Hepatocyte (in vitro differentiated cells): ENCODE results near the gene VENTX. TPM values are rescaled to one million over a fixed set of nuclear protein-coding genes. Genes with fewer than 3 reads are reported as not detected.

ENCODE experiments used
- DNase-seq: peaks from one replicate; pipeline ENCODE4 v3.0.0-alpha.2; 2016; ENCODE audit warnings: low spot score
- H2AFZ ChIP-seq: fragments of 200-600 bp; sonication (generic); 2 replicates; pipeline ENCODE4 v1.6.0; 2016; ENCODE audit warnings: antibody characterized with exemption, mild to moderate bottlenecking
- H3K27ac ChIP-seq: fragments of 200-600 bp; sonication (generic); 2 replicates; pipeline ENCODE4 v1.5.1; 2016; ENCODE audit warnings: mild to moderate bottlenecking
- H3K27me3 ChIP-seq: fragments of 200-600 bp; sonication (generic); 2 replicates; pipeline ENCODE4 v1.6.1; 2016
- H3K36me3 ChIP-seq: fragments of 200-600 bp; sonication (generic); replicated peaks from 2 replicates; pipeline ENCODE4 v1.5.1; 2016; ENCODE audit warnings: low read depth; ENCODE audit not compliant: insufficient read depth
- H3K4me1 ChIP-seq: fragments of 200-600 bp; sonication (generic); 2 replicates; pipeline ENCODE4 v1.5.1; 2016; ENCODE audit warnings: mild to moderate bottlenecking, moderate library complexity; ENCODE audit not compliant: insufficient read depth
- H3K4me2 ChIP-seq: fragments of 200-600 bp; sonication (generic); 2 replicates; pipeline ENCODE4 v1.6.0; 2016
- H3K4me3 ChIP-seq: fragments of 200-600 bp; sonication (generic); 2 replicates; pipeline ENCODE4 v1.5.1; 2016; ENCODE audit warnings: mild to moderate bottlenecking
- H3K79me2 ChIP-seq: fragments of 200-600 bp; sonication (generic); 2 replicates; pipeline ENCODE4 v1.6.0; 2017; ENCODE audit warnings: mild to moderate bottlenecking
- H3K9me2 ChIP-seq: fragments of 200-600 bp; sonication (generic); replicated peaks from 2 replicates; pipeline ENCODE4 v1.6.0; 2017; ENCODE audit warnings: mild to moderate bottlenecking; ENCODE audit not compliant: insufficient read depth
- H3K9me3 ChIP-seq: fragments of 200-600 bp; sonication (generic); 2 replicates; pipeline ENCODE4 v1.5.1; 2016; ENCODE audit warnings: low read depth, mild to moderate bottlenecking
- H4K20me1 ChIP-seq: fragments of 200-600 bp; sonication (generic); 2 replicates; pipeline ENCODE4 v1.6.0; 2016; ENCODE audit warnings: mild to moderate bottlenecking; ENCODE audit not compliant: insufficient read depth, poor library complexity, severe bottlenecking
- EZH2 ChIP-seq: fragments of 200-600 bp; sonication (generic); IDR thresholded peaks from 2 replicates; pipeline ENCODE4 v1.6.1; 2016; ENCODE audit warnings: antibody characterized with exemption, mild to moderate bottlenecking, borderline replicate concordance
- EZH2phosphoT487 ChIP-seq: fragments of 200-600 bp; sonication (generic); IDR thresholded peaks from one replicate; pipeline ENCODE4 v1.6.1; 2018; ENCODE audit warnings: antibody characterized with exemption, mild to moderate bottlenecking, low read depth, moderate library complexity; ENCODE audit not compliant: unreplicated experiment, severe bottlenecking
- WGBS: methylation state at CpG from one replicate; pipeline ENCODE4 v1.1.6; 2016; ENCODE audit warnings: low lambda C conversion rate; ENCODE audit errors: missing lambda C conversion rate; 5-methylcytosine and 5-hydroxymethylcytosine counted together
- polyA plus RNA-seq: library from polyadenylated mRNA; unstranded; fragments of >200 nt; fragmentation: Nextera tagmentation; extraction: Ambion mirVana; gene quantifications from 2 replicates; pipeline ENCODE4 v1.2.1, GENCODE V29; 2016
- total RNA-seq: library from RNA; depleted of rRNA; stranded (reverse); fragments of >200 nt; gene quantifications from 2 replicates; pipeline ENCODE4 v1.2.3, GENCODE V29; 2014
- TF ChIP-seq, protein P1 (sequence below): fragments of 200-600 bp; sonication (generic); IDR thresholded peaks from 2 replicates; pipeline ENCODE4 v1.5.1; 2016; ENCODE audit warnings: antibody characterized with exemption, mild to moderate bottlenecking; ENCODE audit not compliant: poor library complexity

VENTX gene
- total and polyA plus RNA-seq, 2 experiments from 2014 or later, result not detected

GRCh38 chr10:133224756-133225372 is 12.8 kb upstream of the VENTX start:
- H3K4me1 ChIP-seq, result no peaks in the 10 kb centered on the region
- H3K4me3 ChIP-seq, result no peak overlapping the region
- peaks cover 28% of the 10 kb centered on the region for H3K27me3 ChIP-seq
- H3K4me2 ChIP-seq, result no peak overlapping the region
- no peak for DNase-seq
- no peaks in the 10 kb centered on the region for H4K20me1 ChIP-seq
- H3K36me3 ChIP-seq, result no peaks in the 10 kb centered on the region
- no peaks in the 10 kb centered on the region for H3K9me2 ChIP-seq
- H2AFZ ChIP-seq, result no peak overlapping the region
- H3K79me2 ChIP-seq, result no peaks in the 10 kb centered on the region
- TF ChIP-seq, protein P1, sequence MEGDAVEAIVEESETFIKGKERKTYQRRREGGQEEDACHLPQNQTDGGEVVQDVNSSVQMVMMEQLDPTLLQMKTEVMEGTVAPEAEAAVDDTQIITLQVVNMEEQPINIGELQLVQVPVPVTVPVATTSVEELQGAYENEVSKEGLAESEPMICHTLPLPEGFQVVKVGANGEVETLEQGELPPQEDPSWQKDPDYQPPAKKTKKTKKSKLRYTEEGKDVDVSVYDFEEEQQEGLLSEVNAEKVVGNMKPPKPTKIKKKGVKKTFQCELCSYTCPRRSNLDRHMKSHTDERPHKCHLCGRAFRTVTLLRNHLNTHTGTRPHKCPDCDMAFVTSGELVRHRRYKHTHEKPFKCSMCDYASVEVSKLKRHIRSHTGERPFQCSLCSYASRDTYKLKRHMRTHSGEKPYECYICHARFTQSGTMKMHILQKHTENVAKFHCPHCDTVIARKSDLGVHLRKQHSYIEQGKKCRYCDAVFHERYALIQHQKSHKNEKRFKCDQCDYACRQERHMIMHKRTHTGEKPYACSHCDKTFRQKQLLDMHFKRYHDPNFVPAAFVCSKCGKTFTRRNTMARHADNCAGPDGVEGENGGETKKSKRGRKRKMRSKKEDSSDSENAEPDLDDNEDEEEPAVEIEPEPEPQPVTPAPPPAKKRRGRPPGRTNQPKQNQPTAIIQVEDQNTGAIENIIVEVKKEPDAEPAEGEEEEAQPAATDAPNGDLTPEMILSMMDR, result no peak
- TF ChIP-seq EZH2 (no peak), EZH2phosphoT487 (no peak)
- WGBS, result 75% methylated on average over 25 of the region's 25 CpGs
- H3K9me3 ChIP-seq, result no peaks in the 10 kb centered on the region
- no peak overlapping the region for H3K27ac ChIP-seq

DNA sequence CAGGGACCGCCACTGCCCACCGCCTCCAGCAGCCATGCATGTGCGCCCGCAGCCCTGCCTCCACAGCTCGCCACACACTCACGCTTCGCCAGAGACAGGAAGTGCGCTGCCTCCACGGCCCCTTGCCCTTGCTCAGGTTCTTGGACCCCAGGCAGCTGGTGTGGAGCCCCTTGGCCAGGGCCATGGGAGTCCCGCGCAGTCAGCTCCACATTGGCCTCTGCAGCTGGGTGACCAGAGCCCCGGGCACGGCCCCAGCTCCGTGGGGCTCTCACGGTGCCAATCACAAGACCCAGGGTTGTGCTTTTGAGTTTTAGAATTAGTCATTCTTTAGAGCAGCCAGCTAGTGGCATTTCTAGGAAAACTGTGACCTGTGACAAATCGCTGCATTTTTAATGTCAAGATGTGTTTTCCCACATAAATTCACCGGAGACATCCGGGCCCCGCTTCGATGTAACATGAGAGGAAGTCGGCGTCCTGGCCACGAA is 11.9 kb upstream of the VENTX start:
- WGBS, result 93% methylated on average over 23 of the region's 23 CpGs
- H3K9me3 ChIP-seq, result no peaks in the 10 kb centered on the region
- H3K79me2 ChIP-seq, result no peaks in the 10 kb centered on the region
- no peak overlapping the region for H2AFZ ChIP-seq
- peaks cover 32% of the 10 kb centered on the region for H3K27me3 ChIP-seq
- DNase-seq, result no peak
- no peak overlapping the region for H3K4me3 ChIP-seq
- no peaks in the 10 kb centered on the region for H3K36me3 ChIP-seq
- no peaks in the 10 kb centered on the region for H3K9me2 ChIP-seq
- no peaks in the 10 kb centered on the region for H3K4me1 ChIP-seq
- no peaks in the 10 kb centered on the region for H4K20me1 ChIP-seq
- no peak overlapping the region for H3K4me2 ChIP-seq
- TF ChIP-seq EZH2phosphoT487 (no peak), EZH2 (no peak)
- TF ChIP-seq, protein P1, result no peak
- no peak overlapping the region for H3K27ac ChIP-seq

- no peaks in the 10 kb centered on the region for H4K20me1 ChIP-seq
- WGBS, result 84% methylated on average over 30 of the region's 30 CpGs
- H2AFZ ChIP-seq, result no peak overlapping the region
- H3K4me1 ChIP-seq, result no peaks in the 10 kb centered on the region
- no peak overlapping the region for H3K4me3 ChIP-seq
- peaks cover 35% of the 10 kb centered on the region for H3K27me3 ChIP-seq
- H3K4me2 ChIP-seq, result no peak overlapping the region
- no peak for DNase-seq
- H3K36me3 ChIP-seq, result no peaks in the 10 kb centered on the region
- TF ChIP-seq, protein P1, result no peak
- TF ChIP-seq EZH2 (no peak), EZH2phosphoT487 (no peak)
- no peak overlapping the region for H3K27ac ChIP-seq
- H3K79me2 ChIP-seq, result no peaks in the 10 kb centered on the region
- H3K9me2 ChIP-seq, result no peaks in the 10 kb centered on the region
- no peaks in the 10 kb centered on the region for H3K9me3 ChIP-seq
These were observed 11.3 kb upstream of the VENTX start for GRCh38 chr10:133226251-133226808.

GRCh38 chr10:133227256-133227655 is 10.4 kb upstream of the VENTX start:
- Histone ChIP-seq H3K4me1 (no peaks in the 10 kb centered on the region), H3K27me3 (peaks cover 45% of the 10 kb centered on the region), H4K20me1 (no peaks in the 10 kb centered on the region), H3K36me3 (no peaks in the 10 kb centered on the region), H3K4me2 (no peak overlapping the region), H2AFZ (no peak overlapping the region), H3K4me3 (no peak overlapping the region), H3K27ac (no peak overlapping the region), H3K9me3 (no peaks in the 10 kb centered on the region), H3K79me2 (no peaks in the 10 kb centered on the region), H3K9me2 (no peaks in the 10 kb centered on the region)
- WGBS, result 94% methylated on average over 10 of the region's 21 CpGs
- TF ChIP-seq EZH2, result no peak
- TF ChIP-seq EZH2phosphoT487, result no peak
- TF ChIP-seq, protein P1, result no peak
- no peak for DNase-seq
